SH-SY5Y (cell line): ENCODE data around the gene MMRN2.

ENCODE experiments used
- GATA2 ChIP-seq: IDR thresholded peaks from 2 replicates; pipeline ENCODE4 v1.6.1; 2011; ENCODE audit warnings: mild to moderate bottlenecking, low read depth, low read length
- GATA3 ChIP-seq: IDR thresholded peaks from 2 replicates; pipeline ENCODE4 v1.6.1; 2011; ENCODE audit warnings: low read depth, mild to moderate bottlenecking, low read length, moderate library complexity

- TF ChIP-seq GATA2, result no peak
- no peak for TF ChIP-seq GATA3
These were observed 25.5 kb downstream of the MMRN2 start for GRCh38 chr10:86931872-86932271.
